Sigmoid colon (tissue), 4 donors: Measurements from ENCODE around the gene SGTA.

Experiments used
- CTCF ChIP-seq, 4 experiments: fragments of 450-650 bp in 3 of 4; fragments of 200-600 bp in 1 of 4; IDR thresholded peaks; one replicate each; pipeline ENCODE4 v1.5.1; 2016 to 2019; ENCODE audit warnings: antibody characterized with exemption in 4 of 4, mild to moderate bottlenecking in 3 of 4, moderate library complexity in 2 of 4
- EP300 ChIP-seq, 4 donors: sonication (generic); formaldehyde crosslinking; IDR thresholded peaks; one replicate each; pipeline ENCODE4 v1.6.1; 2017; ENCODE audit warnings: antibody characterized with exemption in 4 of 4
- POLR2A ChIP-seq, 2 donors: fragments of 450-650 bp; IDR thresholded peaks; one replicate each; pipeline ENCODE4 v1.6.1; 2016; ENCODE audit warnings: antibody characterized with exemption in 2 of 2, mild to moderate bottlenecking in 2 of 2, moderate library complexity in 2 of 2
- POLR2AphosphoS5 ChIP-seq, 4 donors: sonication (generic); formaldehyde crosslinking; IDR thresholded peaks; one replicate each; pipeline ENCODE4 v1.6.1; 2017; ENCODE audit warnings: antibody characterized with exemption in 4 of 4

GRCh38 chr19:2800506-2800905 is 17.4 kb upstream of the SGTA start:
- TF ChIP-seq EP300 (IDR thresholded peaks at IDR 0.05): no peak
- no peak for TF ChIP-seq CTCF (IDR thresholded peaks at IDR 0.05)
- no peak for TF ChIP-seq POLR2AphosphoS5 (IDR thresholded peaks at IDR 0.05)
- no peak for TF ChIP-seq POLR2A (IDR thresholded peaks at IDR 0.05)
